Measurements from ENCODE around the gene SLC7A1.

Gene SLC7A1

DNA sequence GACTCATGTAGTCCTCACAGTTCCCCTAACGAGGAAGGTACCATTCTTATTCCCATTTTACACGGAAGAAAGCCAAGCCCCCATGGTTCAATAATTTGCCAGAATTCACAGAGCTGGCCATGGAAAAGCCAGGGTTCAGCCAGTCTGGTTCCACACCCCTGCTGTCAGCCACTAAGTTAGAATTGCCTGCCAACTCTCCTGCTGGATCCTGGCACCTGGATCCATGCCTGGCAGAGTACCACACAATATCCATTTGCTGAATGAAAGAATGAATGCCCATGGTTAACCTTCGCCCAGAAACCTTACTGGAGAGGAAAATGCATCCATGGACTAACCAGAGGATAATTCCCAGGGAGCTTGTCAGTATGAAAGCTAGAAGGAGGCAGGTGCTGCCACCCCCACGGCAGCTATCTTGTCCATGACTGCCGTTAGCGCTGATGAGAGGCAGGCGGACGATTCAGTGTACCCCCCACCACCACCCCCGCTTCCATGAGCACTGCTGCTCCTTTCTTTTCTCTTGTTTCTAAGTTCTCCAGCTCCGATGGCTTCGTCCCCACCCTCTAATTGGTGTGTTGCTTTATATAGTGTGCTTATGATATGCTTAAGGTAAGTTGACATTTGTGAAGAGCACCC, 114.5 kb downstream of the SLC7A1 start:
- H3K4me3 ChIP-seq (replicated peaks in 1 of 2; ENCODE audit: low read depth in 2 of 2, low read length in 2 of 2): no peak overlapping the region
- TF ChIP-seq, protein P1, sequence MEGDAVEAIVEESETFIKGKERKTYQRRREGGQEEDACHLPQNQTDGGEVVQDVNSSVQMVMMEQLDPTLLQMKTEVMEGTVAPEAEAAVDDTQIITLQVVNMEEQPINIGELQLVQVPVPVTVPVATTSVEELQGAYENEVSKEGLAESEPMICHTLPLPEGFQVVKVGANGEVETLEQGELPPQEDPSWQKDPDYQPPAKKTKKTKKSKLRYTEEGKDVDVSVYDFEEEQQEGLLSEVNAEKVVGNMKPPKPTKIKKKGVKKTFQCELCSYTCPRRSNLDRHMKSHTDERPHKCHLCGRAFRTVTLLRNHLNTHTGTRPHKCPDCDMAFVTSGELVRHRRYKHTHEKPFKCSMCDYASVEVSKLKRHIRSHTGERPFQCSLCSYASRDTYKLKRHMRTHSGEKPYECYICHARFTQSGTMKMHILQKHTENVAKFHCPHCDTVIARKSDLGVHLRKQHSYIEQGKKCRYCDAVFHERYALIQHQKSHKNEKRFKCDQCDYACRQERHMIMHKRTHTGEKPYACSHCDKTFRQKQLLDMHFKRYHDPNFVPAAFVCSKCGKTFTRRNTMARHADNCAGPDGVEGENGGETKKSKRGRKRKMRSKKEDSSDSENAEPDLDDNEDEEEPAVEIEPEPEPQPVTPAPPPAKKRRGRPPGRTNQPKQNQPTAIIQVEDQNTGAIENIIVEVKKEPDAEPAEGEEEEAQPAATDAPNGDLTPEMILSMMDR (IDR thresholded peaks at IDR 0.05; ENCODE audit: low read depth, low read length): no peak
- DNase-seq (ENCODE audit: low read depth in 2 of 2): no peak

DNA sequence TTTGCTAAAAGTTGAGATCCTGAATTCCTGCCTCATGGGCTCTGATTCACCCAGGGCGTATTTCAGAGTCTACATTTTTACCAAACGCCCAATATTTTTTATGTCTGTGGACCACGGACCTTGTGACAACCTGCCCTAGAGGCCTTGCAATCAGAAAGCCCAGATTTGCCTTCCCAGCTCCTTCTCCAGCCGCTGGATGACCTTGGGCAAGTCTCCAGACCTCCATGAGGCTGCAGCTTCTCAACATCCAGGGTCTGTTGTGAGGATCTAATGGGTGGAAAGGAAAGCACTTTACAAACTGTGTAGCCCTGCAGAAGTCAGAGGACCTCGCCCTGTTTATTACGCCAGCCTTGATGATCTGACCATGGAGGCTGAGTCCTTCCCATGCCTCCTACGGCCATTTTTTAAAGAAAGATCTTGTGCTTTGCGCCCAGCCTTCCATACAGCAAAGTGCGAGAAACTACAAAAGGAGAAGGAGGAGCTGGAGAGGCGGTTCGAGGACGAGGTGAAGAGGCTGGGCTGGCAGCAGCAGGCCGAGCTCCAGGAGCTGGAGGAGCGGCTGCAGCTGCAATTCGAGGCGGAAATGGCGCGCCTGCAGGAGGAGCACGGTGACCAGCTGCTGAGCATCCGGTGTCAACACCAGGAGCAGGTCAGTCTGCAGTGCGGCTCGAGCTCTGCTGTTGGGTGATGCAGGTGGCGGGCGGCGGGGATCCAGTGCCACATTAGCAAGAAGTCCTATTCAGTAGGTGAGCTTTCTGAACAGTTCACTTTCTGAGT, 115.6 kb downstream of the SLC7A1 start:
- TF ChIP-seq, protein P1 (IDR thresholded peaks at IDR 0.05; ENCODE audit: low read depth, low read length): no peak
- peak in 1 of 2 donors; percentile 31 for DNase-seq (ENCODE audit: low read depth in 2 of 2)
- H3K4me3 ChIP-seq (replicated peaks in 1 of 2; ENCODE audit: low read depth in 2 of 2, low read length in 2 of 2): no peak overlapping the region

DNA sequence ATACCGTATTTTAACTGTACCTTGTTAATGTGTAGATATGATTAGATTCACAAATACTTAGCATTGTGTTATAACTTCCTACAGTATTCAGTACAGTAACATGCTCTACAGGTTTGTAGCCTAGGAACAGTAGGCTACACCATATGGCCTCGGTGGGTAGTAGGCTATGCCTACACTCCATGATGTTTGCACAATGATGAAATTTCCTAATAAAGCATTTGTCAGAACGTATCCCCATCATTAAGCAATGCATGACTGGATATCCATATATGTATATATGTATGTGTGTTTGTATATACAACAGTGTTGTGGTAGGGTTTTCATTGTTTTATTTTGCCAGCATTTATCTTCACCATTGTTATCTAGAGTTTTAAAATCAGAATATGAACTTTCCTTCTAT, 119.4 kb downstream of the SLC7A1 start:
- no peak for DNase-seq (ENCODE audit: low read depth in 2 of 2)
- TF ChIP-seq, protein P1 (IDR thresholded peaks at IDR 0.05; ENCODE audit: low read depth, low read length): no peak
- H3K4me3 ChIP-seq (replicated peaks in 1 of 2; ENCODE audit: low read depth in 2 of 2, low read length in 2 of 2): no peak overlapping the region

DNA sequence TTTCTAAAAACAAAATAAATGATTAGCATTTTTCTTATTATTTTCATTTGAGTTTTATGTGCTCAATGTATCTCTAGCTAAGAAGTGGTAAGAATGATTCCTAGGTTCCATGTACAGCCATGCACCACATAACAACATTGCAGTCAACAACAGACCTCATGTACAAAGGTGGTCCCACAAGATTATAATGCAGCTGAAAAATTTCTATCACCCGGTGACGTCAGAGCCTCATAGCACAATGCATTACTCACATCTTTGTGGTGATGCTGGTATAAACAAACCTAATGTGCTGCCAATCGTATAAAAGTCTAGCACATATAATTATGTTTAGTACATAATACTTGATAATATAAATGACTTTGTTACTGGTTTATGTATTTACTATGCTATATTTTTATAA, 120.5 kb downstream of the SLC7A1 start:
- H3K4me3 ChIP-seq (replicated peaks in 1 of 2; ENCODE audit: low read depth in 2 of 2, low read length in 2 of 2): no peak overlapping the region
- TF ChIP-seq, protein P1 (IDR thresholded peaks at IDR 0.05; ENCODE audit: low read depth, low read length): no peak
- peak; percentile 54 to 79 for DNase-seq (ENCODE audit: low read depth in 2 of 2)

DNA sequence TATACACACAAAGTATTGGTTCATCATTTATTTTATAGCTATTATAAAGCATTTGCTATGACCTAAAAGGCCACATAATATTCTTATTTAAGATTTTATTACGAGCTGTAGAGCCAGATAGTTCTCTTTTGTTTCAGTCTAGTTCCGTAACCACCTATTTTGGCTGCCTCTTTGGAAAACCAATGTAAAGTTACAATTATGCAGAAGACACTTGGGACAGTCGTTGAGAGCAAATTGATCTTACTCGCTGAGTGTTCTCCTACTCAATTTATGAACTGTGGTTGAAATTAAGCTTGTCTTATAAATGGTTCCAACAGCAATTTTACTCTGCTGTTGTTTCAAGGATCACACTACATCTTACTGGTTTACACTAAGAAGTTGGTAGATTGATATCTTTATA, 122.3 kb downstream of the SLC7A1 start:
- H3K4me3 ChIP-seq (replicated peaks in 1 of 2; ENCODE audit: low read depth in 2 of 2, low read length in 2 of 2): no peak overlapping the region
- TF ChIP-seq, protein P1 (IDR thresholded peaks at IDR 0.05; ENCODE audit: low read depth, low read length): no peak
- DNase-seq (ENCODE audit: low read depth in 2 of 2): no peak

DNA sequence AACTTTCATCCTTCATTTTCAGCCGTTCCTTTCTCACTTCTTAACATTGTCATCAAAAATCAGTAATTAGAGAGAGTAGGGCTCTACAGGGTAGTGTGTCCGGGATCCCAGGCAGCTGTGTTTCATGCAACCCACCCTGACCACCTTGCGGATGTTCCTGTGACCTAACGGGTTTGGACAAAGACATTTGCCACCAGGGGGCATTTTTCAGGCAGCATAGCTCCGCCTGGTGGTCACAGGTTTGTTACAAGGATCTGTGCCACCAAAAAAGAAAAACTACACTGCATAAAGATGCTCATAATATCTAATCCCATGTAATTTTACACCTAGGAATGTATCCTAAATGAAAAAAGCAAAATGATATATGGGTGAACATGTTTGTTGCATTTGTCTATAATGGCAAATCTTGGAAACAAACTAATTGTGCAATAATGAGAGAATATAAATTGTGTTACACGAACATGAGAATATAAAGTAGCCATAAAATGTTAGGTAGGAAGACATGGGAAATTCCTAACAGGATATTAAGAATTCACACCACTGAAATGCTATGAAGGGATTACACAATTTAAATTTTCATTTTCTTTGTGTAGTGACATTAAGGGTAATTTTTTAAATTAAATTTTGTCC, 123.0 kb downstream of the SLC7A1 start:
- peak; percentile 68 to 76 for DNase-seq (ENCODE audit: low read depth in 2 of 2)

More for the DNA sequence above, 123.0 kb downstream of the SLC7A1 start:
- TF ChIP-seq, protein P1 (IDR thresholded peaks at IDR 0.05; ENCODE audit: low read depth, low read length): peak; percentile 95
- no peak overlapping the region for H3K4me3 ChIP-seq (replicated peaks in 1 of 2; ENCODE audit: low read depth in 2 of 2, low read length in 2 of 2)

All from cardiac fibroblast (primary cell).